ENCODE measurements around the gene DCP1B. TPM values are rescaled to one million over a fixed set of nuclear protein-coding genes. Genes with fewer than 3 reads are reported as not detected.

The DCP1B gene
- polyA plus RNA-seq, 1 donor from 2014 or later, result 12.5 TPM

- no peaks in the 10 kb centered on the region for H4K20me1 ChIP-seq (ENCODE audit: insufficient read depth)
Measured at GRCh38 chr12:1970331-1970900, 33.8 kb downstream of the DCP1B start.

More at GRCh38 chr12:1970331-1970900, 33.8 kb downstream of the DCP1B start:
- no peak for TF ChIP-seq RAD21 (conservative IDR thresholded peaks at IDR 0.05)
- TF ChIP-seq POLR2AphosphoS5 (IDR thresholded peaks at IDR 0.05), result no peak
- TF ChIP-seq SMC3 (conservative IDR thresholded peaks at IDR 0.05; ENCODE audit: poor library complexity), result no peak
- TF ChIP-seq EZH2 (IDR thresholded peaks at IDR 0.05; ENCODE audit: borderline replicate concordance, insufficient read depth, low read length, poor library complexity, severe bottlenecking), result no peak
- no peak for TF ChIP-seq CTCF (IDR thresholded peaks at IDR 0.05; ENCODE audit: poor library complexity, severe bottlenecking)
- TF ChIP-seq REST (IDR thresholded peaks at IDR 0.05; ENCODE audit: borderline replicate concordance), result no peak
- TF ChIP-seq MXI1 (conservative IDR thresholded peaks at IDR 0.05; ENCODE audit: poor library complexity, severe bottlenecking), result no peak
- TF ChIP-seq TAF1 (IDR thresholded peaks at IDR 0.05; ENCODE audit: low read depth), result no peak
- no peak for TF ChIP-seq EP300 (conservative IDR thresholded peaks at IDR 0.05; ENCODE audit: poor library complexity, severe bottlenecking)
- H3K4me3 ChIP-seq (ENCODE audit: low read length), result no peak overlapping the region
- H2AFZ ChIP-seq (ENCODE audit: low read depth, low read length), result no peak overlapping the region
- no peaks in the 10 kb centered on the region for H3K27me3 ChIP-seq (ENCODE audit: insufficient read depth, low read depth, low read length)
- no peak overlapping the region for H3K27ac ChIP-seq (ENCODE audit: low read length)
- no peaks in the 10 kb centered on the region for H3F3A ChIP-seq (ENCODE audit: insufficient read depth, low read length, poor library complexity, severe bottlenecking)
- no peaks in the 10 kb centered on the region for H3K36me3 ChIP-seq (ENCODE audit: insufficient read depth, low read length)
- no peaks in the 10 kb centered on the region for H3K9me2 ChIP-seq (ENCODE audit: insufficient read depth, low read length)
- no peaks in the 10 kb centered on the region for H3K79me2 ChIP-seq (replicated peaks; ENCODE audit: insufficient read depth, low read length)
- H3K9ac ChIP-seq (ENCODE audit: low read length), result no peak overlapping the region
- no peak overlapping the region for H3K4me2 ChIP-seq (ENCODE audit: low read length)
- H3K9me3 ChIP-seq (ENCODE audit: low read length), result no peaks in the 10 kb centered on the region

Data from neural cell (in vitro differentiated cells).